Retinal pigment epithelial cell (primary cell): ENCODE measurements around the gene PLK3.

Experiments used
- DNase-seq: peaks from one replicate; pipeline ENCODE4 v3.0.0-alpha.2; 2010; ENCODE audit warnings: low read depth
- H3K4me3 ChIP-seq: 2 replicates; pipeline ENCODE4 v1.5.1; 2011; ENCODE audit warnings: mild to moderate bottlenecking, low read length, control low read depth, moderate library complexity
- TF ChIP-seq, protein P1 (sequence below): conservative IDR thresholded peaks from 2 replicates; pipeline ENCODE4 v1.5.1; 2011; ENCODE audit warnings: low read depth, low read length, control low read depth, inconsistent platforms

Gene PLK3

DNA sequence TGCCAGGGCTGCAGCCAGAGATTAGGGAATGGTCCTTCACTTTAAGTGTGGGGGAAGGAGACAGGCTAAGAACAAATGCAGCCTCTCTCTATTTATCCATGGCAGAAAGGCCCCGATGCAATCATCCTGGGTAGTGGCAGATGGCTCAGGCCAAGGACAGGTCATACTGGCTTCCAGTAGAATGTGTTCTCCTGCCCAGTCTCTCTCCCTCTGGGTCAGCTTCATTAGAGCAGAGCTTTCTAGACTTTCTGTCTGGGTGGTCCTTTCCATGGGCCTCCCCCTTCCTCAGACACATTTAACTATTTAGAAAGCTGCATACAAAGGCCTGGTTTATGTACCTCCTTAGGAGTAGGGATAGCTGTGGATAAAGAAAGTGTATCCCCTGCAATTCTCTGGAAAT is 47.7 kb downstream of the PLK3 start:
- H3K4me3 ChIP-seq = no peak overlapping the region
- TF ChIP-seq, protein P1, sequence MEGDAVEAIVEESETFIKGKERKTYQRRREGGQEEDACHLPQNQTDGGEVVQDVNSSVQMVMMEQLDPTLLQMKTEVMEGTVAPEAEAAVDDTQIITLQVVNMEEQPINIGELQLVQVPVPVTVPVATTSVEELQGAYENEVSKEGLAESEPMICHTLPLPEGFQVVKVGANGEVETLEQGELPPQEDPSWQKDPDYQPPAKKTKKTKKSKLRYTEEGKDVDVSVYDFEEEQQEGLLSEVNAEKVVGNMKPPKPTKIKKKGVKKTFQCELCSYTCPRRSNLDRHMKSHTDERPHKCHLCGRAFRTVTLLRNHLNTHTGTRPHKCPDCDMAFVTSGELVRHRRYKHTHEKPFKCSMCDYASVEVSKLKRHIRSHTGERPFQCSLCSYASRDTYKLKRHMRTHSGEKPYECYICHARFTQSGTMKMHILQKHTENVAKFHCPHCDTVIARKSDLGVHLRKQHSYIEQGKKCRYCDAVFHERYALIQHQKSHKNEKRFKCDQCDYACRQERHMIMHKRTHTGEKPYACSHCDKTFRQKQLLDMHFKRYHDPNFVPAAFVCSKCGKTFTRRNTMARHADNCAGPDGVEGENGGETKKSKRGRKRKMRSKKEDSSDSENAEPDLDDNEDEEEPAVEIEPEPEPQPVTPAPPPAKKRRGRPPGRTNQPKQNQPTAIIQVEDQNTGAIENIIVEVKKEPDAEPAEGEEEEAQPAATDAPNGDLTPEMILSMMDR = no peak
- no peak for DNase-seq

GRCh38 chr1:44848456-44849181 is 48.4 kb downstream of the PLK3 start:
- DNase-seq = no peak
- TF ChIP-seq, protein P1 = no peak

DNA sequence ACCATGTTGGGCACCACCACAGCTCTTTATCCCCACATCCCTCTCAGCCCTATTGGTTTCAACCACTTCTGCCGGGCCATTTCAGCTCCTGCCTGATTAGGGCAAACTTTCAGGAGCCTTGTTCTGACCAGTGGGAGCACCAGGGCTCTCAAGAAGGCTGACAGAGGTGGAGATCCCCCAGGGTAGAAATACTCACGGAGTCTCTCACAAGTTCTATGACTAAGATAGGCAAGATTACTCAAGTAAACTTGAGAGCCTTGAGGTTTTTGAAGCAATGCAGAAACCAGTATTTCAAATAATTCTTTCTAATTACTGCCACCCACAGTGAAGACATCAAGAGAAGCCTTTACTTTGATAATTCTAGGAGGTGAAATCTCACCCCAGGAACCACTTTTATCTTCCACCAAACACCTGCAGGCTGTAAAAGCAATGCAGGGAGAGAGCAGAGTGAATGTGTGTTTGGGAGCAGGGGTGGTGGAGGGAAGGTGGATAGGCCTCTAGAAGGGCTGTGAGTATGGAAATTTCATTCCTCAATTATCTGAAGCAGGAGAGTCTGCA is 49.5 kb downstream of the PLK3 start:
- TF ChIP-seq, protein P1 = no peak
- no peak for DNase-seq
- H3K4me3 ChIP-seq = no peak overlapping the region

More at GRCh38 chr1:44848456-44849181, 48.4 kb downstream of the PLK3 start:
- no peak overlapping the region for H3K4me3 ChIP-seq

GRCh38 chr1:44851308-44851707 is 51.1 kb downstream of the PLK3 start:
- no peak for DNase-seq
- TF ChIP-seq, protein P1 = no peak

DNA sequence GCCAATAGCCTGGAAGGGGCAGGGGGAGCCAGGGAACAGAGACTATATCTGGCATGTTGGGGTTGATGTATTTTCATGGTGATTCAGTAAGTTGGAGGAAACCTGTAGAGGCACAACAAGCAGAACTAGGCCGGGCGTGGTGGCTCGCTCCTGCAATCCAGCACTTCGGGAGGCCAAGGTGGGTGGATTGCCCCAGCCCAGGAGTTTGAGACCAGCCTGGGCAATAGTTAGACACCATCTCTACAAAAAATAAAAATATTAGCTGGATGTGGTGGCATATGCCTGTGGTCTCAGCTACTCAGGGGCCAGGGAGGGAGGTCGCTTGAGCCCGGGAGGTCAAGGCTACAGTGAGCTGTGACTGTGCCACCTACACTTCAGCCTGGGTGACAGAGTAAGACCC is 53.0 kb downstream of the PLK3 start:
- DNase-seq = no peak
- no peak overlapping the region for H3K4me3 ChIP-seq
- TF ChIP-seq, protein P1 = no peak

More at GRCh38 chr1:44851308-44851707, 51.1 kb downstream of the PLK3 start:
- no peak overlapping the region for H3K4me3 ChIP-seq

- no peak for DNase-seq
- H3K4me3 ChIP-seq = no peak overlapping the region
- TF ChIP-seq, protein P1 = no peak
These were observed 54.8 kb downstream of the PLK3 start for GRCh38 chr1:44854970-44855369.
